Rectal smooth muscle tissue (tissue), 1 donor: Measurements from ENCODE around the gene ODAM.

Experiments
- H3K27ac ChIP-seq: one replicate; pipeline ENCODE4 v1.7.0; 2013; ENCODE audit warnings: low read depth, low read length, inconsistent platforms
- H3K27me3 ChIP-seq: one replicate; pipeline ENCODE4 v1.7.0; 2013; ENCODE audit warnings: low read length; ENCODE audit not compliant: control insufficient read depth, insufficient read depth
- H3K36me3 ChIP-seq: one replicate; pipeline ENCODE4 v1.7.0; 2013; ENCODE audit warnings: low read length; ENCODE audit not compliant: control insufficient read depth, insufficient read depth
- H3K4me1 ChIP-seq: one replicate; pipeline ENCODE4 v1.7.0; 2013; ENCODE audit warnings: low read length; ENCODE audit not compliant: control insufficient read depth, insufficient read depth
- H3K4me3 ChIP-seq: one replicate; pipeline ENCODE4 v1.7.0; 2013; ENCODE audit warnings: low read length
- H3K9ac ChIP-seq: one replicate; pipeline ENCODE4 v1.7.0; 2013; ENCODE audit warnings: low read length

Gene ODAM

GRCh38 chr4:70195425-70195824 is at the start of gene ODAM:
Gene ODAM (plus strand): TSS chr4:70195725. CDS start chr4:70196544, 819 bp downstream.
- H3K36me3 ChIP-seq, result no peaks in the 10 kb centered on the region
- no peaks in the 10 kb centered on the region for H3K27me3 ChIP-seq
- H3K9ac ChIP-seq, result no peak within 1 kb of the TSS
- no peak within 1 kb of the TSS for H3K4me3 ChIP-seq
- no peaks in the 10 kb centered on the region for H3K4me1 ChIP-seq
- no peak within 1 kb of the TSS for H3K27ac ChIP-seq

- no peak overlapping the region for H3K4me3 ChIP-seq
- H3K36me3 ChIP-seq, result no peaks in the 10 kb centered on the region
- no peak overlapping the region for H3K27ac ChIP-seq
- H3K9ac ChIP-seq, result no peak overlapping the region
- no peaks in the 10 kb centered on the region for H3K4me1 ChIP-seq
- H3K27me3 ChIP-seq, result no peaks in the 10 kb centered on the region
These were observed 44.3 kb upstream of the ODAM start for GRCh38 chr4:70151271-70151670.

GRCh38 chr4:70152088-70152487 is 43.4 kb upstream of the ODAM start:
- no peak overlapping the region for H3K9ac ChIP-seq
- no peak overlapping the region for H3K4me3 ChIP-seq
- no peak overlapping the region for H3K27ac ChIP-seq
- no peaks in the 10 kb centered on the region for H3K27me3 ChIP-seq
- no peaks in the 10 kb centered on the region for H3K36me3 ChIP-seq
- no peaks in the 10 kb centered on the region for H3K4me1 ChIP-seq

GRCh38 chr4:70153937-70154336 is 41.6 kb upstream of the ODAM start, which contains the start of gene PRR27:
Gene PRR27 (plus strand): TSS chr4:70154237. CDS start chr4:70154376, 139 bp downstream.
- H3K4me3 ChIP-seq, result no peak within 1 kb of the TSS
- H3K9ac ChIP-seq, result no peak within 1 kb of the TSS
- no peaks in the 10 kb centered on the region for H3K27me3 ChIP-seq
- no peak within 1 kb of the TSS for H3K27ac ChIP-seq
- no peaks in the 10 kb centered on the region for H3K4me1 ChIP-seq
- no peaks in the 10 kb centered on the region for H3K36me3 ChIP-seq

- no peak overlapping the region for H3K27ac ChIP-seq
- no peaks in the 10 kb centered on the region for H3K36me3 ChIP-seq
- H3K4me1 ChIP-seq, result no peaks in the 10 kb centered on the region
- no peak overlapping the region for H3K4me3 ChIP-seq
- no peak overlapping the region for H3K9ac ChIP-seq
- no peaks in the 10 kb centered on the region for H3K27me3 ChIP-seq
These were observed 36.9 kb upstream of the ODAM start for GRCh38 chr4:70158576-70158975.

- no peaks in the 10 kb centered on the region for H3K27me3 ChIP-seq
- H3K4me1 ChIP-seq, result no peaks in the 10 kb centered on the region
- H3K9ac ChIP-seq, result no peak overlapping the region
- H3K27ac ChIP-seq, result no peak overlapping the region
- no peak overlapping the region for H3K4me3 ChIP-seq
- H3K36me3 ChIP-seq, result no peaks in the 10 kb centered on the region
These were observed 18.4 kb upstream of the ODAM start for GRCh38 chr4:70177090-70177489.

- Histone ChIP-seq H3K36me3 (no peaks in the 10 kb centered on the region), H3K4me1 (no peaks in the 10 kb centered on the region), H3K4me3 (no peak overlapping the region), H3K27me3 (no peaks in the 10 kb centered on the region), H3K9ac (no peak overlapping the region), H3K27ac (no peak overlapping the region)
These were observed 17.4 kb upstream of the ODAM start for GRCh38 chr4:70178075-70178660.

DNA sequence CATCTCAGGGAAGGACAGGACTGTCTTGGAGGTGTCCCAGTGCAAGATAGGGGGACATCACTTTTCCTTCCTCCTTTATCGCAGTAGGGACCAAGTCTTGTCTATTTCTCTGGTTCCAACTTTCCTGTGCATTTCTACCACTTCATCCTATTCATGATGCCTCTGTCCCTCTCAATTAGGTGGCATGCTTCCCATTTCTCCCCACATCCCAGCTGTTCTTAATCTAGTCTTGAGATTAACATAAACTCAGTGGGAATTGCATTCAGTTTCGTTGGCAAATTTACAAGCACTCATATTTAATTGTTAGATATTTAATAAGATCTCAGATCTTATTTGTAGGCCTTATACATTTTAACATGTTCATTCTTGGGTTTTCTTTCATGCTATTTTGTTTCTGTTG is 15.7 kb upstream of the ODAM start:
- Histone ChIP-seq H3K36me3 (no peaks in the 10 kb centered on the region), H3K4me1 (no peaks in the 10 kb centered on the region), H3K27me3 (no peaks in the 10 kb centered on the region), H3K9ac (no peak overlapping the region), H3K27ac (no peak overlapping the region), H3K4me3 (no peak overlapping the region)

- Histone ChIP-seq H3K27ac (no peak overlapping the region), H3K4me3 (no peak overlapping the region), H3K9ac (no peak overlapping the region), H3K36me3 (no peaks in the 10 kb centered on the region), H3K27me3 (no peaks in the 10 kb centered on the region), H3K4me1 (no peaks in the 10 kb centered on the region)
These were observed 13.7 kb upstream of the ODAM start for GRCh38 chr4:70181864-70182263.

GRCh38 chr4:70182517-70183167 is 12.9 kb upstream of the ODAM start:
- Histone ChIP-seq H3K36me3 (no peaks in the 10 kb centered on the region), H3K9ac (no peak overlapping the region), H3K27ac (no peak overlapping the region), H3K27me3 (no peaks in the 10 kb centered on the region), H3K4me1 (no peaks in the 10 kb centered on the region), H3K4me3 (no peak overlapping the region)

- H3K36me3 ChIP-seq, result no peaks in the 10 kb centered on the region
- H3K27me3 ChIP-seq, result no peaks in the 10 kb centered on the region
- H3K27ac ChIP-seq, result no peak overlapping the region
- no peak overlapping the region for H3K4me3 ChIP-seq
- no peak overlapping the region for H3K9ac ChIP-seq
- H3K4me1 ChIP-seq, result no peaks in the 10 kb centered on the region
These were observed 12.2 kb upstream of the ODAM start for GRCh38 chr4:70183168-70183939.

GRCh38 chr4:70183940-70184246 is 11.6 kb upstream of the ODAM start:
- H3K27me3 ChIP-seq, result no peaks in the 10 kb centered on the region

DNA sequence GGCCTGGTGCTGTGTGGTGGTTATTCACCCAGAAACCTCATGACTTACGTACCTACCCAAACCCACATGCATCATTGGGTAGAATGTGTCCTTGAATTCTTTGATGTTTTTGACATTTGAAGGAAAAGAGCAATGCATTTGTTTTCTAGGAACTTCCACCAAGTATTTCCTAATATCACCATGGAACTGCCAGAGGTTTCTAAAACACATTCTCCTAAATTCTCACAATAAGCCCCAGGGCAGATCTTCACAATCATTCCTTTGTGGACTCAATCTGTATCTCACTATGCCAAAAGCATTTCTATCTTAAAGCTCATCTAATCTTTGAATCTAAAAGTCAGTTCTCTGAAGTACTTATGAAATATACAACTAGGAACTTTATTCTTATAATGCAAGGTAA is 8.3 kb upstream of the ODAM start:
- H3K4me3 ChIP-seq, result no peak overlapping the region
- H3K9ac ChIP-seq, result no peak overlapping the region
- H3K36me3 ChIP-seq, result no peaks in the 10 kb centered on the region
- H3K27me3 ChIP-seq, result no peaks in the 10 kb centered on the region
- H3K27ac ChIP-seq, result no peak overlapping the region
- no peaks in the 10 kb centered on the region for H3K4me1 ChIP-seq

More at GRCh38 chr4:70183940-70184246, 11.6 kb upstream of the ODAM start:
- Histone ChIP-seq H3K27ac (no peak overlapping the region), H3K36me3 (no peaks in the 10 kb centered on the region), H3K4me3 (no peak overlapping the region), H3K4me1 (no peaks in the 10 kb centered on the region), H3K9ac (no peak overlapping the region)
